Heart left ventricle (tissue), 13 donors: Measurements from ENCODE around the gene FCHSD2.

ENCODE experiments used
- CTCF ChIP-seq, 12 donors: fragments of 200-600 bp; sonication (generic) in 4 of 12; IDR thresholded peaks; one replicate each; pipeline versions ENCODE4 v1.5.0 to v1.8.0; 2018 to 2022; ENCODE audit warnings: antibody characterized with exemption in 12 of 12, mild to moderate bottlenecking in 5 of 12
- POLR2A ChIP-seq, 2 donors: fragments of 450-650 bp; IDR thresholded peaks; one replicate each; pipeline ENCODE4 v1.6.1; 2017; ENCODE audit warnings: antibody characterized with exemption in 2 of 2, mild to moderate bottlenecking in 2 of 2, moderate library complexity in 2 of 2
- donor health status: ischemic (EF 13 %, LVEDD 7.1; RV severe dilation, severe dysfunction).
- donor health status: DM: no; HTN: yes; CAD: no.
- donor health status: DM: no; HTN: no; CAD: no.
- donor health status: ischemic (EF 25% LVEDD 6.9; RV normal size, moderate dysfunction).
- donor health status: ischemic (EF 25% LVEDD 5.7; RV mildly dilated, moderate dysfunction).
- donor health status: ischemic (EF 35%, LVEDD 5.7; RV mildly dilated, moderate dysfunction).
- donor health status: nonischemic (EF 11% LVEDD 7.7; RV severe dilation, severe dysfunction).
- donor health status: DM: yes; HTN: yes; CAD: no.
- donor health status: PGD.
- donor health status: ischemic (EF 29% LVEDD 5.4; RV normal size, mild dysfunction).
- donor health status: nonischemic (EF 23%, LVEDD 6.1; RV moderate dilation, normal function).

- TF ChIP-seq CTCF (IDR thresholded peaks at IDR 0.05), result no peak
- TF ChIP-seq POLR2A (IDR thresholded peaks at IDR 0.05), result no peak
Measured at GRCh38 chr11:73085189-73085875, 56.8 kb downstream of the FCHSD2 start.
